IMR-90 (cell line): ENCODE results near the gene AOX1. TPM values are rescaled to one million over a fixed set of nuclear protein-coding genes. Genes with fewer than 3 reads are reported as not detected.

Experiments
- ATAC-seq: fragments of 200-7000 bp; cut with Tn5 transposase; 2 replicates; pipeline ENCODE4 v1.9.1; 2020; ENCODE audit warnings: low read depth, mild to moderate bottlenecking, moderate library complexity
- BruUV-seq: library from RNA; stranded (reverse); fragments of 400-500 nt; replicated peaks from 2 replicates; lab custom pipeline; 2021; lab: Mats Ljungman, UMichigan
- CTCF ChIA-PET: fragments of 300-600 bp; formaldehyde crosslinking; extraction: SDS; loops from one replicate; lab custom pipeline; 2021; ENCODE audit warnings: antibody characterized with exemption; lab: Yijun Ruan, JAX
- POLR2A ChIA-PET: fragments of 300-600 bp; sonication (Branson Sonifier 250); formaldehyde crosslinking; loops from one replicate; lab custom pipeline; 2022; ENCODE audit warnings: antibody characterized with exemption; ENCODE audit not compliant: unreplicated experiment; lab: Charles Lee
- DNase-seq: peaks from one replicate; pipeline ENCODE4 v3.0.0; 2013
- H2AFZ ChIP-seq: replicated peaks from 2 replicates; pipeline ENCODE3; 2013; ENCODE audit warnings: low read length, mild to moderate bottlenecking; ENCODE audit not compliant: poor library complexity
- H2AK5ac ChIP-seq: 2 replicates; pipeline ENCODE4 v1.6.1; 2013; ENCODE audit warnings: low read depth, low read length, inconsistent platforms
- H2AK9ac ChIP-seq: replicated peaks from 2 replicates; pipeline ENCODE3; 2013; ENCODE audit warnings: mild to moderate bottlenecking, low read depth, low read length, moderate library complexity; ENCODE audit not compliant: poor library complexity
- H2BK120ac ChIP-seq: 2 replicates; pipeline ENCODE4 v1.6.1; 2013; ENCODE audit warnings: low read depth, low read length, inconsistent platforms
- H2BK15ac ChIP-seq: 3 replicates; pipeline ENCODE4 v1.6.1; 2013; ENCODE audit warnings: low read depth, low read length, inconsistent platforms
- H2BK20ac ChIP-seq: 2 replicates; pipeline ENCODE4 v1.6.1; 2013; ENCODE audit warnings: low read depth, mild to moderate bottlenecking, inconsistent platforms, low read length, moderate library complexity
- H2BK5ac ChIP-seq: 2 replicates; pipeline ENCODE4 v1.6.1; 2013; ENCODE audit warnings: mild to moderate bottlenecking, low read depth, low read length, inconsistent platforms; ENCODE audit not compliant: poor library complexity, severe bottlenecking
- H3K14ac ChIP-seq: replicated peaks from 2 replicates; pipeline ENCODE4 v1.6.1; 2013; ENCODE audit warnings: low read depth, low read length, inconsistent platforms
- H3K18ac ChIP-seq: 2 replicates; pipeline ENCODE4 v1.6.1; 2013; ENCODE audit warnings: low read depth, low read length, control low read depth
- H3K23ac ChIP-seq: 2 replicates; pipeline ENCODE4 v1.6.1; 2013; ENCODE audit warnings: low read depth, low read length, inconsistent platforms
- H3K27ac ChIP-seq: 2 replicates; pipeline ENCODE4 v1.5.1; 2013; ENCODE audit warnings: mild to moderate bottlenecking, control low read depth, low read length; ENCODE audit not compliant: insufficient read depth
- H3K27me3 ChIP-seq: 2 replicates; pipeline ENCODE4 v1.6.1; 2013; ENCODE audit warnings: low read length; ENCODE audit not compliant: control insufficient read depth, insufficient read depth
- H3K36me3 ChIP-seq: 2 replicates; pipeline ENCODE4 v1.6.1; 2013; ENCODE audit warnings: low read length, mixed read lengths; ENCODE audit not compliant: control insufficient read depth, insufficient read depth
- H3K4ac ChIP-seq: 2 replicates; pipeline ENCODE4 v1.6.1; 2013; ENCODE audit warnings: low read depth, low read length, inconsistent platforms
- H3K4me1 ChIP-seq: 2 replicates; pipeline ENCODE4 v1.6.1; 2013; ENCODE audit warnings: low read length, mixed read lengths; ENCODE audit not compliant: control insufficient read depth, insufficient read depth
- H3K4me2 ChIP-seq: 2 replicates; pipeline ENCODE4 v1.6.1; 2013; ENCODE audit warnings: low read depth, mild to moderate bottlenecking, control low read depth, low read length, moderate library complexity
- H3K4me3 ChIP-seq: 2 replicates; pipeline ENCODE4 v1.5.1; 2013; ENCODE audit warnings: low read depth, mild to moderate bottlenecking, control low read depth, low read length, moderate library complexity; ENCODE audit not compliant: insufficient read depth
- H3K56ac ChIP-seq: 2 replicates; pipeline ENCODE4 v1.6.1; 2013; ENCODE audit warnings: low read length, inconsistent platforms; ENCODE audit not compliant: insufficient read depth; ENCODE audit errors: extremely low read depth
- H3K79me1 ChIP-seq, 2 experiments: 2 replicates each; pipeline ENCODE4 v1.6.1; 2013; ENCODE audit warnings: low read length in 2 of 2, inconsistent platforms in 1 of 2, low read depth in 1 of 2
- H3K9ac ChIP-seq: 2 replicates; pipeline ENCODE4 v1.6.1; 2013; ENCODE audit warnings: low read depth, low read length, control low read depth
- H3K9me1 ChIP-seq: 2 replicates; pipeline ENCODE4 v1.6.1; 2013; ENCODE audit warnings: low read length, inconsistent platforms; ENCODE audit not compliant: insufficient read depth
- H3K9me3 ChIP-seq: 2 replicates; pipeline ENCODE4 v1.6.1; 2013; ENCODE audit warnings: low read length; ENCODE audit not compliant: control insufficient read depth, insufficient read depth
- H4K20me1 ChIP-seq: 2 replicates; pipeline ENCODE4 v1.6.1; 2013; ENCODE audit warnings: low read length, inconsistent platforms; ENCODE audit not compliant: insufficient read depth
- H4K5ac ChIP-seq: 2 replicates; pipeline ENCODE4 v1.6.1; 2013; ENCODE audit warnings: mild to moderate bottlenecking, low read depth, low read length, control low read depth
- H4K8ac ChIP-seq, 2 experiments: 2 replicates each; pipeline ENCODE4 v1.6.1; 2013; ENCODE audit warnings: low read depth in 2 of 2, low read length in 2 of 2, control low read depth in 1 of 2, inconsistent platforms in 1 of 2
- H4K91ac ChIP-seq: 2 replicates; pipeline ENCODE4 v1.6.1; 2013; ENCODE audit warnings: low read depth, low read length, inconsistent platforms; ENCODE audit not compliant: insufficient read depth
- FOS ChIP-seq: fragments of 150-350 bp; IDR thresholded peaks from 2 replicates; pipeline ENCODE4 v1.6.1; 2016; ENCODE audit warnings: low read depth, low read length
- MAZ ChIP-seq: IDR thresholded peaks from 2 replicates; pipeline ENCODE4 v1.6.1; 2012; ENCODE audit warnings: low read depth, mild to moderate bottlenecking, low read length, improper control_type of control experiment, moderate library complexity, borderline replicate concordance
- WGBS, 2 experiments: methylation state at CpG; one replicate each; pipeline versions ENCODE4 v1.1.5 to v1.1.7; 2013; ENCODE audit warnings: missing lambda C conversion rate in 2 of 2; ENCODE audit not compliant: insufficient read length in 1 of 2; ENCODE audit errors: extremely low coverage in 2 of 2; 5-methylcytosine and 5-hydroxymethylcytosine counted together
- dilution Hi-C: fragments of 300-500 bp; cut with HindIII; formaldehyde crosslinking; loops from one replicate; pipeline ENCODE4 v1.14.3; 2018; ENCODE audit warnings: low sequenced_read_pairs; ENCODE audit not compliant: unreplicated experiment
- in situ Hi-C: fragments of 300-500 bp; cut with MboI; formaldehyde crosslinking; loops from 3 replicates; pipeline ENCODE4 v1.14.3; 2019; ENCODE audit warnings: low sequenced_read_pairs, inconsistent platforms, mixed read lengths
- intact Hi-C: fragments of 100-400 bp; cut with micrococcal nuclease; formaldehyde crosslinking; loops from 2 replicates; pipeline ENCODE4 v1.10.0; 2022
- polyA plus RNA-seq, 3 experiments: library from polyadenylated mRNA; depleted of rRNA; stranded (reverse); fragments of >200 nt; gene quantifications; 2 replicates each; pipeline ENCODE4 v1.2.3, GENCODE V29; 2012; ENCODE audit warnings: low replicate concordance in 1 of 3
- total RNA-seq: library from RNA; depleted of rRNA; stranded (reverse); fragments of >200 nt; gene quantifications from 2 replicates; pipeline ENCODE4 v1.2.3, GENCODE V29; 2012

The AOX1 gene
- total and polyA plus RNA-seq, 2 of the 4 experiments (the other 2 are of a cell fraction), result 21.7 to 59.9 TPM

- Histone ChIP-seq H2BK20ac (peak overlapping the region; percentile 55; the same call in 1 of the 2 replicates), H4K8ac (no peak overlapping the region), H3K4me1 (peaks cover 35% of the 10 kb centered on the region), H4K91ac (no peak overlapping the region), H3K36me3 (no peaks in the 10 kb centered on the region), H3K9ac (no peak overlapping the region), H2BK120ac (peak overlapping the region; percentile 72), H4K5ac (no peak overlapping the region; the same call in 1 of the 2 replicates), H4K20me1 (no peaks in the 10 kb centered on the region), H3K79me1 (no peaks in the 10 kb centered on the region), H3K14ac (0 out of 2 replicates have a peak overlapping the region, but pooled peaks have one; percentile 37), H3K9me3 (no peaks in the 10 kb centered on the region), H2AK5ac (no peak overlapping the region), H2AFZ (no peak overlapping the region), H3K18ac (no peak overlapping the region; the same call in 1 of the 2 replicates), H3K4ac (no peak overlapping the region), H2AK9ac (no peak overlapping the region), H3K27me3 (no peaks in the 10 kb centered on the region), H3K9me1 (peaks cover 35% of the 10 kb centered on the region), H3K4me2 (peak overlapping the region; percentile 21; the same call in 1 of the 2 replicates), H2BK5ac (peak overlapping the region; percentile 11), H3K56ac (no peak overlapping the region), H3K27ac (no peak overlapping the region), H2BK15ac (no peak overlapping the region; the same call in 2 of the 3 replicates), H3K23ac (no peak overlapping the region), H3K4me3 (no peak overlapping the region)
- CTCF ChIA-PET, result interaction anchor here (0.6 to 1.4 kb wide), 2 partner anchors 26 to 30 kb away, joined by 3 to 4 read pairs; no protein-coding TSS in a partner anchor
- no CpG with 5 or more reads among the region's 1 CpG for WGBS, 2 experiments
- in situ Hi-C loops (no loop called here), intact Hi-C loops (no loop called here), dilution Hi-C loops (no loop called here)
- POLR2A ChIA-PET, result no interaction called here
- DNase-seq, result peak; percentile 52
- TF ChIP-seq FOS, result 0 out of 2 replicates have a peak, but pooled peaks have one; percentile 7
- TF ChIP-seq MAZ, result no peak
- no peak; the same call in 1 of the 2 replicates for ATAC-seq
- no TSS peak for BruUV-seq
Measured at GRCh38 chr2:200622106-200622505, 36.3 kb downstream of the AOX1 start.
